GM21825 (cell line): ENCODE measurements around the gene UBE2N.
"Not testable (repeated sequence)": the region's sequence is repeated elsewhere in the genome, so short reads cannot be mapped to it uniquely, and the experiment has no call there.

Experiments used
- ATAC-seq: cut with Tn5 transposase; IDR thresholded peaks from one replicate; pipeline ENCODE4 v1.9.1; 2021; ENCODE audit warnings: mild to moderate bottlenecking, moderate library complexity; ENCODE audit not compliant: unreplicated experiment

The UBE2N gene

DNA sequence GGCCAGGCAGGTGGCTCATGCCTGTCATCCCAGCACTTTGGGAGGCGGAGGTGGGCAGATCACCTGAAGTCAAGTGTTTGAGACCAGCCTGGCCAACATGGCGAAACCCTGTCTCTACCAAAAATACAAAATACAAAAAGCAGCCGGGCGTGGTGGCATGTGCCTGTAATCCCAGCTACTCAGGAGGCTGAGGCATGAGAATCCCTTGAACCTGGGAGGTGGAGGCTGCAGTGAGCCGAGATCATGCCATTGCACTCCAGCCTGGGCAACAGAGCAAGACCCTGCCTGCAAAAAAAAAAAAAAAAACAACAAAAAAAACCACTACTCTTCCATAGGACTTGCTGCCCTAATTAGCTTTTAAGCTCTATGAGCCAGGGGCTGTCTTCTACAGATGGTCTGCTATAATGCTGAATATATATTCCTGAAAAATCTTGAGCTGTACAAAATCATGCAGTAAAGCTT, 59.7 kb downstream of the UBE2N start:
- ATAC-seq: not testable (repeated sequence)

DNA sequence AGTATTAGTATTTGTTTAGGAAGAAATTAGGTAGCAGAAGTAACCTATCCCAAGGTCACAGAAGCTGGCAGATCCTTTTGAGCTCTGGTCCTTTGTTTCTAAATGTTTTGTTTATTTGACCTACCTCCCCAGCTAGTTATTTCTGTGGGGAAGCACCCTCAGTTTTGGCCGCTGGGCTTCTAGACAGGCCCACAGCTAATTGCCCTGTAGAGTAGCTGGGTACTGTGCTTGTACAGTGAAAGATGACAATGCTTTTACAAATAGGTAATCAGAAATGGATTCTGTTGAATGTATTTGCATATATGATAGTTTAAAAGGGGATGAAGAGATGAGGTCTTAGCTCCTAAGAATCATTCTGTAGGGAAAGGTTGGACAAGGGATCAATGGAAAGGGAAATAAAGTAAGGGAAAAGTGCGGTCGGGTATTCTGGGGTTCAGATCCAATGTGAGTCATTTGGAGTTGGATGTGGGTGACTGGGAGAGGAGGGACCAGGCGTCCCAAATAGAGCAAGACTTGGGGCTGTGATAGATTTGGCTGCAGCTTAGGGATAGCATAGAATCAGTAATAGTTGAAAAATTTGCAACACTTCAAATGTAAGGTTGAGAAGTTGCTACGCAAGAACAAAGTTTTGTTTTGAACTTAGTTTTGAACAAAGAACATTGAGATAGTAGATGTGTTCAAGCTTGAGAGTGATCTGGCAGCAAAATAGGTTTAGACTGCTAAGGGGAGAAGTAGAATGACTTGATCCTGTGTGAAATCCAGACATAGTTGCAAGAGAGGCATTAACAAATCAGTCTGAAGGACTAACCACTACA, 60.4 kb downstream of the UBE2N start:
- no peak for ATAC-seq

DNA sequence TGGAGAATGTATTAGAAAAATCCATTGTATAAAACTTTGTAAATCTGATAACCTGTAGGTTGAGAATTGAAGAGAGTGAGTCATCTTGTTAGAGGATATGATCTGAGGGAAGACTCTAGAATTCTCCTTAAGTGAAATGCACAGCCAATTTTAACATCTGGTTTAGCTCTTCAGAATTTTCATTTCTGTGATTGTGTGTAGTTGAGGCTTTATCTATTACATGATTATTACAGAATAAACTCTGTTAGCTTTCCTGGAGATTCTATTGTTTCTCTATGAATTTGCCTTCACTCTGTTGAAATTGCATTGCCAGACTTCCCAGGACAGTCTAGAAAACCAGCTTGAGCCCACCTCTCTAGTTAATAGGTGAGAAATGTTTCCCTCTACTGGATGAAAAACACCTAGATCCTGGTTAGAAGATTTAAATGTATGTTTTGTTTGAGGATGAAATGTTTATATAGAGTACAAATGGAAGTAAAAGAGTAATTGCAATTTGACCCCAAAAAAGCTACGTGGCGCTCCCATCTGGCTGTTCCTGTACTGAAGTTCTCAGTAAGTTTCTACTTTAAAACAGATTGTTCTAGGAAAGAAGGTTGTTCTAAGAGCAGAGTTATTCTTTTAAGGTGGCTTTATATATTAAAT, 61.1 kb downstream of the UBE2N start:
- no peak for ATAC-seq

DNA sequence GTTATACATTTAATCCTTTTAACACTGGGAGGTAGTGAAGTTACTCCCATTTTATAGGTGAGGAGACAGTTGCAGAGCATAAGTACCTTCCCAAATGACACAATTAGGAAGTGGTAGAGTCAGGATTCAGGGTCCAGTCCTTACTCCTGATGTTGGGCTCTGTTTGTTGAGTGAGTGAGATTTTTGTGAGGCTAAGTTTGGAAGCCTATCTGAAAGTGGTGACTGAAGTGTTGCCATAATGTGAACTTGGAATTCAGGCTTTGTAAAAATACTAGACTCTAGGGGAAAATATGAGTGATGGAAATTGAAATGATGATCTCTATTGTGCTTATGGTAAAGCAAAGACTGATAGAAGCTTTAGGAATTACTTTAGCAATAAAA, 61.8 kb downstream of the UBE2N start:
- ATAC-seq: no peak

DNA sequence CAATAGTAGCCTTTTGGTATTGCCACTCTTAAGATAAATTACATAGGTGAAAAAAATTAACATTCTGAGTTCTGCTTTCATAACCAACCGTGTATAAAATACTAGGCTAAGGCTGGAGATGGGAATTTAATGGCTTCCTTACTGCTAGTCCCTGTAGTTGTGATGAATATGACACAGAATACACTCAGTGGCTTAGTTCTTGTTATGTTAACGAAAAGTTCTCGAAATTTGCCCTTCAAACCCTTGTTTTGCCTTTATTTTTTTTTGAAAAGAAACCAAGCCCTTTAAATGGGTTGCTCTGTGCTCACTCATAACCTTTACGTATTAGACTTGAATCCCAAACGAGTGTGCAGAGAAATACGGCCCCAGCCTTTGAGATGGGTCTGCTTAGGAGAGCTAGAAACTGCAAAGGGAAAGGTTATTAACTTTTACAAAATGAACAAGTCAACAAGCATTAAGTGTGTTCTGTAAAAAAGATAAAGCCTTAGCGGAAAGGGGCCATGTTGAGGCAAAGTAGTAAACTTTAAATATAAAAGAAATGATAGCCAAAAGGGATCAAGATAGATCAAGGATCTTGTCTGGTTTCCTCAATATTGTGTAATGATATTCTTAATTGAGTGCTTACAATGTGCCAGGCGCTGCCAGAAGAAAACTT, 62.3 kb downstream of the UBE2N start:
- no peak for ATAC-seq

DNA sequence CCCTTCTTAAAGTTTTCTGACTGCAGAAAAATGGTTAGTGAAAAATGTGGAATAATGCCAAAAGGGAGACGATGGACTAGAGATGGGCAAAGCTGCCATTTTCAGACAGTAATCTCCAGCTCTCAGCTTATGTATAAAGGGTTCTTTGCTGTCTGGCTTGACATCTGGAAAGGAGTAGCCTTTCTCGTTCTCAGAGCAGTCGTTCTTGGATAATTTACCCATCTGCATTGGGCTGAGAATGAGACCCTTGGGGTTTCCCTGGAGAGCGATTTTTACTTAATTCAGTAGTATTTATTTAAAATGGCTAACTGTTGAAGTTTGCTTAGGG, 62.8 kb downstream of the UBE2N start:
- ATAC-seq: no peak

DNA sequence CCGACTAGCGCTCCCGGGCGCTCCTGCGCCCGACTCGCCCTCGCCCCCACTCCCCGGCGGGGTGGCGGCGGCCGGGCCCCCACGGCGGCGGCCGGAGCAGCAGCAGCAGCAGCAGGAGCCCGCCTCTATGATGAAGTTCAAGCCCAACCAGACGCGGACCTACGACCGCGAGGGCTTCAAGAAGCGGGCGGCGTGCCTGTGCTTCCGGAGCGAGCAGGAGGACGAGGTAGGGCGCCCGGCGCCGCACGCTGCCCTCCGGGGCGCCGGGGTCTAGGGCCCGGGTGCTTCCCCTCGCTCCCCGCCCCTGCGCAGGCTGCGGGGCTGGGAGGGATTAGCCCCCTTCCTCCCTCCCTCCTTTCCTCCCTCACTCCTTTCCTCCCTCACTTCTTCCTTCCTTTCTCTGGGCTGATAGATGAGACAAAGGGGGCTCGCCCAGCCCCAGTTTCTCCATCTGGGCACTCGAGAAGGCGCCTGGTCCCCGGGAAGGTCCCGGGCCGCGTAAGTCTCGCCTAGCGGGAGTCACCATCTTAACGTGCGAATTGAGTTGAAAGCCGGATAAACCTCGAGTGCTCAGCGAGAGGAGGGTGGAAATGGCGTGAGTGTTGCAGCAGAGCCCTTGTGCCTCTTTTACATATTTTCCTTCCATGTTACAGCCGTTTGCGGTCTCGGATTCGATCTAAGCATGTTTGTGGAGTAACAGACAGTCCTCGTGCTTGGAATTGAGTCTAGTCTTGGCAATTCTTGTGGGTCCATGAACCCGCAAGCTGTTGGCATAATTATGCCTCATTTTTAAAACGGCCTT, 63.4 kb downstream of the UBE2N start:
- peak; percentile 19 for ATAC-seq

DNA sequence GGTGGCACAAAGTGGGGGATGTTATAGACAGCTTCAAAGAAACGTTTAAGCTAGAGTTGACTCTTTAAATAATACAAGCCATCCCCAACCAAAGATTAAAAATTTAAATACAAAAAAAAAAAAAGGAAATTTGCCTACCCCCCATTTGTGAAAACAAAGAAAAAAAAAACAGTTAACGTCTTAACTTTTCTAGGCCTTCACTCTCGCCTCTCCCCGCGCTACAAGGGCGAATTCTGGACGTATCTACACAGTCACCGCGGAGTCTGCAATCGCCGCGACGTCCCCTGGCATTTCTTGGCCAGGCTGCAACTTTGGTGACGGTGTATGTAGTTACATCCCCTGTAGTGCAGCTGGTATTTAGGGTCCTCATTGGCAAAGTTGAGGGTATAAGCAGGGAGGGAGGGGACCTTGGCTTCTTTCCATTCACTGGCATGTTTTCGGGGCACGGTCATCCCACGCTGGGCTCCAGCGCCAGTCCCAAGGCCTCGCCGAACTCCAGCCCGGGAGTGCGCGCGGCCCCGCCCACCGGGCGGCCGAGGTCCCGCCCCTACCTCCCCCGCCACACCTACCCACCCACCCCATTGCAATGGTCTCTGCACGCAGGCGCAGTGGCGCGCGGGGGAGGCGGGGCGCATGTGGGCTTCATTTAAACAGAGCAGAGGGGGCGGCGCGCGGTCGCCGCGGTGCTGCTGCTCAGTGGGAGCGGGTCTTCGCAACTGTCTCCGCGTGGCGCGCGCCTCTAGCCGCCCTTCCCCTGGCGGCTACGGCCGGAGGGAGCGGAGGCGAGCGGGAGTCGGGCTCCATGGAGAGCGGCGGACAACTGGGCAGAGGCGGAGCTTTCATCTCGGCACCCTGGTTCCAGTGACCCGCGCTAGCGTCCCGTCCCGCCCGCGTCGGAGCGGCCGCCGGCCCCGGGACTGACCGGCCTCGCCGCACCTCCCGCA, 64.2 kb downstream of the UBE2N start, which contains the start of gene NUDT4:
Gene NUDT4, plus strand, starts transcription at position 674 of the 944 bp plus-strand sequence. CDS start 398 bp downstream, outside the sequence.
- ATAC-seq: peak; percentile 75

DNA sequence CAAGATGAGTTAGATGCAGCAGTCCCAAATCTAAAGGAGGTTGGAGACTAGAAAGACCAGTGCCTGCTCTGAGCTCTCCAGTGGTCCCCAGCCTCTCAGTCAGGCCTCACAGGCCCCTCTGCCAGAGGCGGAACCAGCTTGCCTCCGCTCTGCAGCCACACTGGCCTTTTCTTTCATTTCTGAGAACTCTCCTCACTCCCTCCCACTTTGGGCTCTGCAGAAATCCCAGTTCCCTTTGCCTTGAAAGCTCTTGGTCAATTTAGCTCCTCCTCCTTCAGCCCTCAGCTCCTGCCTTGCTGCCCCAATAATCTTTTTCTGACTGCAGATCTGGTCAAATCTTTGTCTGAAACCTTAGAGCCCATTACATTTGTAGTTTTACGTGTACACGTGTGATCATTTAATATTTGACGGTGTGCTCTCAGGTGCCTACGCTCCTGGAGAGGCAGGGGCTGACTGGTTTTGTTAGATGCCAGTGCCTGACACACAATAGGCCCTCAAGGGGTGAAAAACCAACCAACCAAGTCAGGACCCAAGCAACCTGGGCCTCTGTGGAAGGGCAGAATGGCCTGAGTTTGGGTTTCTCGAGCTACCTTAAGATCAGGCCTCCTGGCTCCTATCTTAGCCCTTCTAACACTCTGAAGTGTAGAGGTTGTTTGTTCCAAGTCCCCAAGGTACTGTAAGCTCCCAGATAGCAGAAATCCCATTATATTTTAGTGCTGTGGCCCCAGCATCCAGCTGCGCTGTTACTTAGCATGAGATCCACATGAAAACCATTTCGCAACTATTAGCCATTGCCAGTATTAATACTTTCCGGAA, 65.1 kb downstream of the UBE2N start:
- no peak for ATAC-seq

DNA sequence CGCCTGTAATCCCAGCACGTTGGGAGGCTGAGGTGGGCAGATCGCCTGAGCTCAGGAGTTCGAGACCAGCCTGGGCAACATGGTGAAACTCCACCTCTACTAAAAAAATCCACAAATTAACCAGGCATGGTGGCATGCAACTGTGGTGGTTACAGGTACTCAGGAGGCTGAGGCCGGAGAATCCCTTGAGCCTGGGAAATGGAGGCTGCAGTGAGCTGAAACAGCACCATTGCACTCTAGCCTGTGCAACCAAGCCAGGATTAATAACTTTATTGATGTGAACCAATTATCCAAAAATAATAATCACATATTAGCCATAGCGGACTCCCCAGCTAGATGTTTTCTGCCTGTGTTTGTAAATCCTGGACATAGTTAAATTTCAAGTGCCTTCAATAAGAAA, 65.8 kb downstream of the UBE2N start:
- ATAC-seq: no peak

DNA sequence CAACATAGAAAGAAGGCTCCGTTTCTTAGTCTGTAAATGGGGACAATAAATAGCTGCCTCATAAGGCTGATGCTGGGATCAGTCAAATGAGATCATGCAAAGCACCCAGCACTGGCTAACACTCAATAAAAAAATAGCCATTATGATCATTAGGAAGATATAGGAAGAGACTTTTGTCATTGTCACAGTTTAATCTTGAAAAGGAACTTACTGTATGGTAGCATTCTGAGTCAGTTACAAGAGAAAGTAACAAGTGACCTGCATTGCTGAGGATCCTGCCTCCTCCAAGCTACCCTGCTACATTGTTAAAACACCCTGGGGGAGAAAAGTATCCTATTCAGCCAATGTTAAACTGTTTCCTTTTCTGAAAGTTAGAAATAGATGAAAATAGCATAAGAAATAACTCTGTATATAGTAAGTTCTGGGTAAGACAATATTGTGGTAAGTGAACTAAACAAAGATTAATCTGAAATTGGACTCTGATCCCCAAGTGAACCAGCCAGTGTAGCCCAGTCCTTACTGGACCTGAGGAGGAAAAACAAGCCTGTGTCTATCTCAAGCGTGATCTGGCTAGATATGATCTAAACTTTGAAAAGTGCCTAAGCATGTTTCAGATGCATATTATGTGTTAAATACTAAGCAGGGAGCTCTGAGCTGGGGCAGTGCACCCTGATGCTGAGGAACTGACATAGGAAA, 67.6 kb downstream of the UBE2N start:
- ATAC-seq: no peak

DNA sequence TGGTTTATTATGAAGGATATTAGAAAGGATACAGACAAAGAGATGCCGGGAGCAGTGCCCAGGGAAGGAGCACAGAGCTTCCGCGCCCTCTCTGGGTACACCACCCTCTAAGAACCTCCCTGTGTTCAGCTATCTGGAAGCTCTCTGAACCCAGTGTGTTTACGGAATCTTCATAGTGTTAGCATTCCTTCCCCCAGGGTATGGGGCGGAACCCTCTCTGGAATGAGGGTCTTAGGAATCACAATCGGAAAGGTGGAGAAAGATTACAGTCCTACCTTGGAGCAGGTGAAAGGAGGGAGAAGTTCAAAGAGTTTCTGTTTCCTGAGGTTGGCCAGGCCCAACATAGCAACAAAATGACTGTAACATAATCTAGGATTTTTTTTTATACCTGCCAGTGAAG, 70.8 kb downstream of the UBE2N start:
- ATAC-seq: no peak

DNA sequence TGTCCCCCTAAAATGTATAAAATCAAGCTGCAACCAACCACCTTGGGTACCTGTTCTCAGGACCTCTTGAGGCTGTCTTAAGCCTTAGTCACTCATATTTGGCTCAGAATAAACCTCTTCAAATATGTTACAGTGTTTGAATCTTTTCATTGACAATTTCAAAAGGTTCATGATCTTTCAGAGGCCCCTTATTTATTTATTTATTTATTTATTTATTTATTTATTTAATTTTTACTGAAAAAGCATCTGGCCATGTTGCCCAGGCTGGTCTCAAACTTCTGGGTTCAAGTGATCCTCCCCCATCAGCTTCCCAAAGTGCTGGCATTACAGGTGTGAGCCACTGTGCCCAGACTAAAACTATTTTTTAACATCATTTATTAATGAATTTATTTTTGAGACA, 72.2 kb downstream of the UBE2N start:
- no peak for ATAC-seq

DNA sequence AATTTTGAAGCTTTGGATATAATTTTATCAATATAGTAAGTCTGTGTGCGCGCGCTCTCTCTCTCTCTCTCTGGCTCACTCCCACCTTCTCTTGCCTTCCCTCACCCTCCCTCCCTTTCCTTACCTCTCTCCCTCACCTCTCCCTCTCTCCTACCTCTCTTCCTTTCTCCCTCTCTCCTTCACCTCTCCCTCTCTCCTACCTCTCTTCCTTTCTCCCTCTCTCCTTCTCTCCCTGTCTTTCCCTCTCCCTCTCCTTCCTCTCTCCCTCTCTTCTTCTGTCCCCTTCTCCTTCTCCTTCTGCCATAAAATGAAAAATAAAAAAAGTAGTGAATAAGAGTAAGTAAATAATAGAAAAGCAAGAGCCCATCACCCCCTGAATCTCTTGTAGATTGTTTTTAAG, 73.0 kb downstream of the UBE2N start:
- no peak for ATAC-seq

DNA sequence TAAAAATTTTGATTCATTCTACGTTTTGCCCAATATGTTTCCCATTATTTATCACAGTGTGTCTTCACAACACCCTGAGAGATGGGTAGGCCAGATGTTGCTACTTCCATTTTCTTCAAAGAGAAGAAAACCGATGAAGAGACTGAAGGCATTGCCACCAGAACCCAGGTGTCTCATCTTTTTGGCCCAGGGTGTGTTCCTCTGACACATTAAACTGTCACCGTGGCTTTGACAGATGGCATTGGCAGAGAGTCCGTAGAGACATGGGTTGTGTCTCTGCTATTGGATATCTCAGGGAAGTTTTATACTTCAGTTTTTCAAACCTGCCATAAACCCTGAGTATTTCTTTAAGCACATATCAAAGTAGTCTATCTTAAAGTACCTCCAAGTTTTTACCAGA, 75.3 kb downstream of the UBE2N start:
- no peak for ATAC-seq

DNA sequence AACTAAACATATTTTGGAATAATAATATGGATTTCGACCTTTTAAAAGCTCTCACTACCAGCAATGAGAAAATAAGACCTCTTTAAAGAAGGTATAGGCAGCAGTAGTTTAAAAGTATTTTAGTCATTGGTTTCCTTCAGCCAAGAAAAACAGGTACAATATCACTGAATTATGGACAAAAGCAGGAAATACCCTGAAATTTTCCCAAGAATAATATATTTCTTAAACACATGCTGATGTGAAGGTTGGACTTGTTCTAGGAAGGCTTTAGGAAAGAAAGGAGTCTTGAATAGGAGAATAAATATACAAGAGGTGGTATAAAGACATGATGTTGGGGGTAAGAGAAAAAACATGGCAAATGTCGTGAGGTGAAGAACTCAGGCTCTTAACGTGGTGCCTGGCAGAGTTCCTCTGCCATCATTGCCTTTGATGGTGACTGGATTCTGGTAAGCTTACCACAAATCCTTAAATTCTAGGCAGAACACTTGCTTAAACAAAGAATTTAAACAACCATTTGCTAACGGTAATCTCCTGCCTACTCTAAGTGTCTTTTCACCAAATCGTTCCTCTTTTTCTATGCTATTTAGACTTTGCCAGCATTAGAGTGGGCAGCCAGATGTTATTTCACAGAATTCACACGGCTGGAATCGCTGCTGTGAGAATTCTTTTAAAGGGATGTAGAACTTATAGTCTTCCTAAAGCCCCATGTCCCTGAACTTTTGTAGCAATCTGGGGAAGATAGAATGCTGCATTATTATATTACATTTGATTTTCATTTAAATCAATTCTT, 75.9 kb downstream of the UBE2N start:
- no peak for ATAC-seq

DNA sequence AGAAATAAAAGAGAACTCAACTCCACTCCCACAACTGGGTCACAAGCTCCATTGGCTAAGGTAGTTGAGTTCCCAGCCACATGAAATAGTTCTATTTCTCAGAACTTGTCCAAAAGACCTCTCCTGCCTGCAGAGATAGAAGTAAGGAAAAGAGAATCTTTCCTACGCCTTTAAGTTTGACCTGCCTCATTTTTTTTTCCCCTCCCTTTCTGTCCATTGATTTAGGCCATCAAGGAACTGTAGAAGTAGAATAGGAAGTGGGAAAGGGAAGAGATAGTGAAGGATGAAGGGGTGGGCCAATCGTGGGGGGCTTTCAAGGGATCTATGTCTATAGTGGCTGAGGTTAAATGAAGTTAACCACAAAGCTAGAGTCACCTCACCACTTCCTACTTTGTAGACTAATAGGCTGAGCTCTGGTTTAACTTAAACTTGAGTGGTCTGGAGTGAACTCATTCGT, 77.9 kb downstream of the UBE2N start:
- peak; percentile 73 for ATAC-seq
